Measurements from ENCODE around the gene MINDY4B.

Gene MINDY4B

GRCh38 chr3:150844484-150844883 lies 60.8 kb downstream of the MINDY4B start:
- no peak for DNase-seq

GRCh38 chr3:150843241-150843640 lies 62.0 kb downstream of the MINDY4B start:
- no peak for DNase-seq

DNA sequence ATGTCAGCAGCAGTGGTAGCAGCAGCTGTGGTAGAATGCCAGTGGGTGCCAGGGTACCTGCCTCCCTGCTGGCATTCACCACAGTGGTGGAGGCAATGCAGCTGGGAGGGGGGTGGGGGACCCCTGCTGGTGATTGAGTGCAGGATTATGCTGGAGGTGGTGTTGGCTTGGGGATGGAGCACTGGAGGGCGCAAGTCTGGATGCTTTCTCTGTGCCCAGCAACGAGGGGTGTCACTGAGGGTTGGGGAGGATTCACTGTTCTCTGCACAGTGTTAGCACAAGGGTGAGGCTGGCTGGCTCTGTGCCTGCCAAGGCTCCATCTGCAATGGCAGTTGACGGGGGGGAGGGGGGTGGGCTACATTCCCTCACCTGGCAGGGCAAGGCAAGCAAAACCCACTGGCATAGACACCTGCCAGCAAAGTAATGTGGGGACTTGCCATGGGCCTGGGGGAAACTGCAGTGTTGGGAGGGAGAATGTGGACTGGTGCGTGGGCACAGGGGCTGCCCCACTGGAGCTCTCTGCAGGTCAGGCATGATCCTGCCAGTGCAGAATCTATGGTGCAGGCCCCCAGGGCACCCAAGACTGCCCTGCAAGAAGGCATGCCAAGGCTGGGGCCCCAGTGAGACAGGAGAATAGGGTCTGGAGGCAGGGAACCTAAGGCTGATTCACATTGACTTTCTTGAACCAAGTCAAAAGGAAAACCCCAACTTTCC lies 64.3 kb downstream of the MINDY4B start:
- DNase-seq, result no peak

DNA sequence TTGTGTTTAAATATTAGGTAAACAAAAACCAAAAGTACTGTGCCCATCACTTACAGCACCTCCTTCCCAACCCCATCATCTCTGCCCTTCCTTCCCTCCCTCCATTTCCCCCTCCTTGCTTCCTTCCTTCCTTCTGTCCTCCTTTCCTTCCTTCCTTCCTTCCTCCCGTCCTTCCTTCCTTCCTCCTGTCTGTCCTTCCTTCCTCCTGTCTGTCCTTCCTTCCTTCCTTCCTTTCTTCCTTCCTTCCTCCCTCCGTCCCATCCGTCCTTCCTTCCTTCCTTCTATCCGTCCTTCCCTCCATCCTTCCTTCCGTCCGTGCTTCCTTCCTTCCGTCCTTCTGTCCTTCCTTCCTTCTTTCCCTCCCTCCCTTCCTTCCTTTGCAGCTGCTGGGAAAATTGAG lies 74.5 kb downstream of the MINDY4B start:
- DNase-seq, result no peak

GRCh38 chr3:150830094-150830681 lies 75.1 kb downstream of the MINDY4B start:
- no peak for DNase-seq

- no peak for DNase-seq
These were observed 75.8 kb downstream of the MINDY4B start for GRCh38 chr3:150829408-150829807.

- DNase-seq, result no peak
These were observed 76.2 kb downstream of the MINDY4B start for GRCh38 chr3:150828997-150829396.

DNA sequence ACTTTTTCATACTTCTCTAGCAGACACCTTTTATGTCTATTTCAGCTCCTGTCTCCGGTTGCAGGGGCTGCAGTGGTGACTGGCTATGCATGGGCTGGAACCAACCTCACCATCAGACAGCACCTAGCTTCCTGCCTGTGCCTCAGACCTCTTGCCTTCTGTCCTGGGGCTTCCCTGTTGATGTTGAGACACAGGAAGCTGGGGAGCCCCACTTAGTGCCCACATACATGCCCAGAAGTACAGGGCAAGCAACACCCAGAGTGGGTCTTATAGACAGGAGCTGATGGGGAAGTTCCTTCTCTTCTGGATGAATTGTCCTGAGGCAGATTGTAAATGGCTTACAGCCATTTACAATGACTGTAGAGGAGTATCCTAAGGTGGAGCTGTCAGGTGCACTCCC lies 77.0 kb downstream of the MINDY4B start:
- DNase-seq, result no peak

DNA sequence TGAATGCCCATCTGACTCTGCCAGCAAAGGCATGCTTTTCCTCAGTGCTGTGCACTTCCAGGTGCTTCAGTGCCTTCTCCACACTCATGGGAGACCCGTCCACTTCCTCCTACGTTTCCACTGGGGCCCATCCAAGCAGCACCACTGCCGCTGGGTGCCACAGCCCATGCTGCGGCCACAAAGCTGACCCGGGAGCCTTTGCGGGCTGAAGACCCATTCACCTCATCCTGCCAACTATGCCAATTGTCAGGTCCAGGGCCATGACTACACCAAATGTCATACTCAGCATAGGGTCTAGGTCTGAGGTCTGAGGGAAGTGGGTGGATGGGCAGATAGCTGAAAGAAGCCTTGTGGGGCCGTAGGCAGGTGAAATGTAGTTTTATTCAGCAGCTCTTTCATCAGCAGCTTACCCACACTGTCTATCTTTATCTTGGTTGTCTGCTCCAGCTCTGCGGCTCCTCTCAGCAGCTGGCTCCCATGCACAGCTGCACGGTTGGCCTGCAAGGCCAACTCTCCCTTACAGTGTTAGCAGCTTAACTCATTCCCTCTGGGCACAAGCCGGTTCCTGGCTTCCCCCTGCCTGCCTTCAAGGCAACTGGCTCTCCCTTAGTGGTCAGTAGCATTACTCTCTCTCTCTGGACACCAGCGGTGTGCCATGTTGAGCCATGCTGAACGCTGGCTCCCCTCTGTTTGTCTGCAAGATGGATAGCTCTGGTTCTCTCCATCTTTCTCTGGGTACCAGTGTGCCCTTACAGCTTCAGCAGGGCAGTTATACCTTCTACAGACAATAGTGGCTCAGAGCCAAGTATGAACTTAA lies 78.6 kb downstream of the MINDY4B start:
- DNase-seq, result no peak

GRCh38 chr3:150825916-150826377 lies 79.3 kb downstream of the MINDY4B start:
- DNase-seq, result no peak

- no peak for DNase-seq
These were observed 79.9 kb downstream of the MINDY4B start for GRCh38 chr3:150825192-150825915.

GRCh38 chr3:150823277-150823676 lies 82.0 kb downstream of the MINDY4B start:
- DNase-seq, result no peak

DNA sequence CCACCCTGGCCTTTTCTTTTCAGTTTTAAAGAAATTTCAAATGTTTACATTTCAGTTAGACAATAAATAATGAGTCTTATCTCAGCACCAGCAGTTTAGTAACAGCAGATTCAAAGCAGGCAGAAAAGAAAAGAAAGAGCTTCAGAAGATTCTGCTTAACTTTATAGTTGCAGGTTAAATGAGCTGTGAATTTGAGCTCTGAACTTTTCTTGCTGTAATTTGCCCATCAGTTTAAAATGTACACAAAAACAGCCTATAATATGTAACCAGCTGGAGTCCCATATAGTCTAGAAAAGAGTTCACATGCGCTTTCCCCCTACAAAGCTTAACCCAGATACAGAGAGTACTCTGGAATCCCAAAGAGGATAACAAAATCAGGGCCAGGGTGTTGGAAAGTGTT lies 82.6 kb downstream of the MINDY4B start:
- no peak for DNase-seq
